Subcutaneous preadipocyte (primary cell): ENCODE measurements around the gene CRLF1. TPM values are rescaled to one million over a fixed set of nuclear protein-coding genes. Genes with fewer than 3 reads are reported as not detected.

Source experiments
- small RNA-seq: library from RNA; depleted of rRNA; stranded (forward); fragments of <200 nt; gene quantifications from one replicate; pipeline ENCODE3, GENCODE V24; 2012
- total RNA-seq: library from RNA; depleted of rRNA; stranded (reverse); fragments of >200 nt; gene quantifications from 2 replicates; pipeline ENCODE4 v1.2.3, GENCODE V29; 2012

Gene CRLF1, protein sequence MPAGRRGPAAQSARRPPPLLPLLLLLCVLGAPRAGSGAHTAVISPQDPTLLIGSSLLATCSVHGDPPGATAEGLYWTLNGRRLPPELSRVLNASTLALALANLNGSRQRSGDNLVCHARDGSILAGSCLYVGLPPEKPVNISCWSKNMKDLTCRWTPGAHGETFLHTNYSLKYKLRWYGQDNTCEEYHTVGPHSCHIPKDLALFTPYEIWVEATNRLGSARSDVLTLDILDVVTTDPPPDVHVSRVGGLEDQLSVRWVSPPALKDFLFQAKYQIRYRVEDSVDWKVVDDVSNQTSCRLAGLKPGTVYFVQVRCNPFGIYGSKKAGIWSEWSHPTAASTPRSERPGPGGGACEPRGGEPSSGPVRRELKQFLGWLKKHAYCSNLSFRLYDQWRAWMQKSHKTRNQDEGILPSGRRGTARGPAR
- 8.4 and 13.2 TPM in 2 replicates for total RNA-seq

GRCh38 chr19:18606281-18607225, at the start of gene CRLF1:
CRLF1 (minus strand) TSS chr19:18606799; CDS start chr19:18606656, 143 bp downstream.

DNA sequence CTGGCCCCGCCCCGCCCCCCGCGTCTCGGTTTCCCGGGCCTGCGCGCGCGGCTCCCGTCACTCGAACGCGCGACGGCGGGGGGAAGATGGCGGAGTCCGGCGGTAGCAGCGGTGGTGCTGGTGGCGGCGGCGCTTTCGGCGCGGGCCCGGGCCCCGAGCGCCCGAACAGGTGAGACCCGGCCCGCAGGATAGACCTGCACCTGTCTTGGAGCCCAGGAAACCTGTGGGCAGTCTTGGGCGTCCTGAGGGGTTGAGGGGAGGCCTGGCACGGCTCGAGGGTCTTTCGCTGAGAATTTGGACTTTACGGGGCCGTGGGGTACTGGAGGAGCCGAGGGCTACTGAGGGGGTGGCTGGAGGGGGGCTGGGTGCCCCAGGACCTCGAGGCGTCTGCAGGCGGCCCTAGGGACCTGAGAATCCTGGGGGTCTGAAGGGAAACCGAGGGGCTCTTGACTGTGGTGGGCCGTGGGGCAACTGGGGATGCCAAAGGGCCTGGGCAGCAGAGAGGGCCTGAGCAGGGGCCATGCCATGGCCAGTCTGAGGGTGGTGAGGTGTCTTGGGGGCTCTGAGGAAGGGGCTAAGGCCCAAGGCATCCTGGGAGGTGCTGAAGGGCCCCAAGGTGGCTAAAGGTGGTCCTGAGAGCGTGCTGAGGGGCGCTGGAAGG, 30.5 kb upstream of the CRLF1 start, which contains the start of gene KLHL26:
KLHL26 (plus strand) TSS at position 60 of the 661 bp plus-strand sequence; CDS start at position 87, 27 bp downstream.

GRCh38 chr19:18612772-18613588, 6.4 kb upstream of the CRLF1 start, which contains the start of gene TMEM59L:
TMEM59L (plus strand) TSS chr19:18612870; CDS start chr19:18612959, 89 bp downstream.

DNA sequence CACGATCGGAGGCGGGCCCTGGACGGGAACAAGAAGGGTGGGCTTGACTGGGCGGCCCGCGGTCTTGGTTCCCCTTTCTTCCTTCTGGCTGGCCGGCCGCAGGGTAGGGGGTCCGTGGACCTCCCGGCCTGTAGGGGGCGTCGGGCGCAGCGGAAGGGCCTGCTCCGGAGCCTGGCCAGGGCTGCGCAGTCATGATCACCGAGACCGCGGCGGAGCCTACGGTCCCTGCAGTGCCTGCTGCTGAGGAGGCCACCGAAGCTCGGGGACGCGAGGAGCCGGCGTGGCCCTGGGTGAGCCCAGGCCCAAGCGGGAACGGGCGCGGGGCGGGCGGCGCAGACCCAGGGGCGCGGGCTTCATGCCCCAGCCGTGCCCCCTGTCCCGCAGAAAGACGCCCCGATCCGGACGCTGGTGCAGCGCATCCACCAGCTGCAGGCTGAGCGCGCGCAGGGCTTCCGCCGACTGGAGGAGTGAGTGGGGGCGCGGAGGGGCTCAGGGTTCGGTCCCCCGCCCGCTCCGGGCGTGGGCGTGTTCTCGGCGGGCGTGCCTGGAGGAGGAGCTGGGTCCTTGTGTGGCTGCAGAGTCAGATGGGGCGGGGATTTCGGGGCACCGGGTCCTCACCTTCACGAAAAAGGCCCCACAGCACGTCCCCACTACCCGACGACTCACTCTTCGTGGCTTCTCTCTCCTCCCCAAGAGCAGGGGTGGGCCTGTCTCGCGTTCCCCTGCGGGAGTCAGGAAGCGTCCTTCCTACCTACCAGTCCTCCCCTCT, 17.8 kb downstream of the CRLF1 start, which contains the start of gene REX1BD:
REX1BD (plus strand) TSS at position 188 of the 769 bp plus-strand sequence; CDS start at position 192, 4 bp downstream.

GRCh38 chr19:18571564-18572344, 34.8 kb downstream of the CRLF1 start, which contains the start of gene UBA52:
UBA52 (plus strand) TSS chr19:18571857; CDS start chr19:18573301, 1,444 bp downstream.

DNA sequence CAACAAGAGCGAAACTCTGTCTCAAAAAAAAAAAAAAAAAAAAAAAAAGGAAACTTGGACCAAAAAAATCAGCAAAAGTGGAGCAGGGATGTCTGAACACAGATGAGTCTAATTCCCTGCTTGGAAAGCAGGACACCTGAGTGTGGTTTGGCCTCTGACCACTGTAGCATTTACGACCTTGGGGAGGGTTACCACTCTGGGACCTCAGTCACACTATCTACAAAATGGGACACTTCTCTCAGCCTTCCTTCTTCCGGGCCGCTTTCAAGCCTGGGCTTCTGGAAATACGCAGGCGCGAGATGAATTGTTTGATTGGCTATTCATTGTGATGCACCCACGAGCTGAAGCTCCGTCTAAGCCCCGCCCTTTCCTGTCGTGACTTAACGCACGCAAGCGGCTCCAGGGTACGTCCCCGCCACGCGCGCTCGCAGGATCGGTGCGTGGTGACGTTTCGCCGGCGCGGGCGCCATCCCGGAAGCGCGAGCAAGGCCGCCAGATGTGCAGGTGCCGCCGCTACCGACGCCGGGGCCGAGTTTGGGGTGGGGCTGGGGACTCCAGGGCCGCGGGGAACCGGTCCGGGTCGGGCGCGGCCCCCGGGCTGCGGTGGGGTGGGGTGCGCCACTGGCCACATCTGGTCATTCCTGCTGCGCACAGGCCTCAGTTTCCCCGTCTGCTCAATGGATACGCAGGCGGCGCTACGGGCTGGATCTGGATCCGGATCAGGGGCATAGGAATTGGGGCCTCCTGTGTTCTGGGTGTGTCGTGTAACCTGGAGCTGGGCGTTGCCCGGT, 49.0 kb downstream of the CRLF1 start, which contains the start of gene KXD1:
KXD1 (plus strand) TSS at position 460 of the 791 bp plus-strand sequence. CDS start 4,187 bp downstream, outside the sequence.

Small RNA genes lying within 50 kb of the gene (small RNA-seq; reads per million reads assigned to genes)
- gene RN7SL155P, result not detected

Other genes with a start within 250 kb of the CRLF1 start
- 17.3 and 18.0 TPM in 2 replicates for gene GDF15, start 220.6 kb downstream of the CRLF1 start, total RNA-seq
- gene LRRC25, start 209.2 kb downstream of the CRLF1 start, total RNA-seq, result not detected in 2 replicates
- 69.8 and 77.4 TPM in 2 replicates for gene SSBP4, start 187.4 kb downstream of the CRLF1 start, total RNA-seq
- 2.6 and 4.7 TPM in 2 replicates for gene ISYNA1, start 168.7 kb downstream of the CRLF1 start, total RNA-seq
- gene ELL, start 84.7 kb downstream of the CRLF1 start, total RNA-seq, result 14.7 and 17.0 TPM in 2 replicates
- gene FKBP8, start 63.2 kb downstream of the CRLF1 start, total RNA-seq, result 185 and 224 TPM in 2 replicates
- 113 and 126 TPM in 2 replicates for gene KXD1, start 48.9 kb downstream of the CRLF1 start, total RNA-seq
- gene UBA52, start 34.9 kb downstream of the CRLF1 start, total RNA-seq, result 449 and 860 TPM in 2 replicates
- gene REX1BD, start 18.0 kb downstream of the CRLF1 start, total RNA-seq, result 34.0 and 55.1 TPM in 2 replicates
- gene TMEM59L, start 6.1 kb upstream of the CRLF1 start, total RNA-seq, result under 0.01 TPM in 2 replicates
- 2.3 and 3.3 TPM in 2 replicates for gene KLHL26, start 30.2 kb upstream of the CRLF1 start, total RNA-seq
- 2.6 and 2.9 TPM in 2 replicates for gene CRTC1, start 76.9 kb upstream of the CRLF1 start, total RNA-seq
- 0.20 and 0.37 TPM in 2 replicates for gene COMP, start 184.5 kb upstream of the CRLF1 start, total RNA-seq
- 49.6 and 60.6 TPM in 2 replicates for gene UPF1, start 225.2 kb upstream of the CRLF1 start, total RNA-seq